Vagina (tissue), 2 donors: ENCODE data around the gene GABBR2. TPM values are rescaled to one million over a fixed set of nuclear protein-coding genes. Genes with fewer than 3 reads are reported as not detected.

Experiments used
- DNase-seq, 2 donors: peaks; one replicate each; pipeline ENCODE4 v3.0.0-alpha.2; 2017; ENCODE audit errors: extremely low spot score in 2 of 2
- H3K27ac ChIP-seq: fragments of 200-600 bp; sonication (generic); one replicate; pipeline ENCODE4 v1.5.1; 2019
- H3K27me3 ChIP-seq: fragments of 200-600 bp; sonication (generic); one replicate; pipeline ENCODE4 v1.5.1; 2019
- H3K36me3 ChIP-seq, 2 donors: fragments of 200-600 bp; sonication (generic); one replicate each; pipeline ENCODE4 v1.5.1; 2017 to 2019
- H3K4me1 ChIP-seq: fragments of 200-600 bp; sonication (generic); one replicate; pipeline ENCODE4 v1.5.1; 2019
- H3K4me3 ChIP-seq, 2 donors: fragments of 200-600 bp; sonication (generic); 1 replicate in 1 of 2; 2 replicates in 1 of 2; pipeline ENCODE4 v1.5.1; 2016 to 2019
- H3K9me3 ChIP-seq: fragments of 200-600 bp; sonication (generic); one replicate; pipeline ENCODE4 v1.5.1; 2019
- CTCF ChIP-seq, 3 experiments: fragments of 450-650 bp in 2 of 3; fragments of 200-600 bp in 1 of 3; sonication (generic) in 1 of 3; IDR thresholded peaks; one replicate each; pipeline ENCODE4 v1.5.1; 2017 to 2019; ENCODE audit warnings: antibody characterized with exemption in 3 of 3, mild to moderate bottlenecking in 2 of 3, moderate library complexity in 2 of 3
- POLR2A ChIP-seq, 2 donors: fragments of 450-650 bp; IDR thresholded peaks; one replicate each; pipeline ENCODE4 v1.6.1; 2017; ENCODE audit warnings: antibody characterized with exemption in 2 of 2, mild to moderate bottlenecking in 2 of 2, moderate library complexity in 2 of 2
- POLR2AphosphoS5 ChIP-seq, 2 donors: sonication (generic); formaldehyde crosslinking; IDR thresholded peaks; one replicate each; pipeline ENCODE4 v1.9.0; 2017; ENCODE audit warnings: antibody characterized with exemption in 2 of 2, mild to moderate bottlenecking in 2 of 2, low read depth in 1 of 2; ENCODE audit not compliant: insufficient read depth in 1 of 2
- intact Hi-C: fragments of 100-400 bp; cut with DNase I; formaldehyde crosslinking; loops from one replicate; pipeline ENCODE4 v1.15.1; 2023
- total RNA-seq: library from RNA; depleted of rRNA; stranded (reverse); fragments of >200 nt; gene quantifications from one replicate; pipeline ENCODE4 v1.2.3, GENCODE V29; 2016

Gene GABBR2
- total RNA-seq, 1 donor from 2014 or later = not detected

GRCh38 chr9:98368366-98369065 lies 340.2 kb downstream of the GABBR2 start:
- DNase-seq = no peak
- Histone ChIP-seq H3K36me3 (no peaks in the 10 kb centered on the region), H3K4me3 (no peak overlapping the region), H3K27ac (no peak overlapping the region), H3K4me1 (no peaks in the 10 kb centered on the region), H3K27me3 (no peaks in the 10 kb centered on the region), H3K9me3 (no peaks in the 10 kb centered on the region)
- TF ChIP-seq CTCF (IDR thresholded peaks at IDR 0.05) (no peak), POLR2A (IDR thresholded peaks at IDR 0.05) (no peak), POLR2AphosphoS5 (IDR thresholded peaks at IDR 0.05; ENCODE audit: insufficient read depth in 1 of 2, low read depth in 1 of 2) (no peak)
- intact Hi-C loops = no loop called here

GRCh38 chr9:98367923-98368322 lies 340.8 kb downstream of the GABBR2 start:
- DNase-seq = peak in 1 of 2 donors; percentile 44
- Histone ChIP-seq H3K4me1 (no peaks in the 10 kb centered on the region), H3K36me3 (no peaks in the 10 kb centered on the region), H3K27me3 (no peaks in the 10 kb centered on the region), H3K27ac (no peak overlapping the region), H3K4me3 (no peak overlapping the region), H3K9me3 (no peaks in the 10 kb centered on the region)
- intact Hi-C loops = no loop called here
- TF ChIP-seq CTCF (IDR thresholded peaks at IDR 0.05) (no peak), POLR2AphosphoS5 (IDR thresholded peaks at IDR 0.05; ENCODE audit: insufficient read depth in 1 of 2, low read depth in 1 of 2) (no peak), POLR2A (IDR thresholded peaks at IDR 0.05) (no peak)

- Histone ChIP-seq H3K4me1 (no peaks in the 10 kb centered on the region), H3K27me3 (no peaks in the 10 kb centered on the region), H3K36me3 (no peaks in the 10 kb centered on the region), H3K27ac (no peak overlapping the region), H3K4me3 (no peak overlapping the region), H3K9me3 (no peaks in the 10 kb centered on the region)
- intact Hi-C loops = no loop called here
- no peak for TF ChIP-seq POLR2A (IDR thresholded peaks at IDR 0.05)
- TF ChIP-seq CTCF (IDR thresholded peaks at IDR 0.05) = no peak
- TF ChIP-seq POLR2AphosphoS5 (IDR thresholded peaks at IDR 0.05; ENCODE audit: insufficient read depth in 1 of 2, low read depth in 1 of 2) = no peak
- DNase-seq = no peak
Observed at GRCh38 chr9:98367371-98367900, 341.3 kb downstream of the GABBR2 start.

- no peaks in the 10 kb centered on the region for H3K27me3 ChIP-seq
- intact Hi-C loops = no loop called here
- DNase-seq = peak in 1 of 2 donors; percentile 11
Observed at GRCh38 chr9:98365781-98366180, 343.0 kb downstream of the GABBR2 start.

More at GRCh38 chr9:98365781-98366180, 343.0 kb downstream of the GABBR2 start:
- TF ChIP-seq POLR2A (IDR thresholded peaks at IDR 0.05) (no peak), CTCF (IDR thresholded peaks at IDR 0.05) (no peak), POLR2AphosphoS5 (IDR thresholded peaks at IDR 0.05; ENCODE audit: insufficient read depth in 1 of 2, low read depth in 1 of 2) (no peak)
- no peaks in the 10 kb centered on the region for H3K9me3 ChIP-seq
- H3K36me3 ChIP-seq = no peaks in the 10 kb centered on the region
- no peaks in the 10 kb centered on the region for H3K4me1 ChIP-seq
- no peak overlapping the region for H3K4me3 ChIP-seq
- H3K27ac ChIP-seq = no peak overlapping the region
